ENCODE data around the gene APBA2. TPM values are rescaled to one million over a fixed set of nuclear protein-coding genes. Genes with fewer than 3 reads are reported as not detected.

The APBA2 gene
- total and polyA plus RNA-seq, 10 of the 15 experiments (the other 5 are each of a cell fraction or from before 2014, with no cell fraction given), result 0.06 to 0.26 (median 0.07) TPM; not detected in 7

DNA sequence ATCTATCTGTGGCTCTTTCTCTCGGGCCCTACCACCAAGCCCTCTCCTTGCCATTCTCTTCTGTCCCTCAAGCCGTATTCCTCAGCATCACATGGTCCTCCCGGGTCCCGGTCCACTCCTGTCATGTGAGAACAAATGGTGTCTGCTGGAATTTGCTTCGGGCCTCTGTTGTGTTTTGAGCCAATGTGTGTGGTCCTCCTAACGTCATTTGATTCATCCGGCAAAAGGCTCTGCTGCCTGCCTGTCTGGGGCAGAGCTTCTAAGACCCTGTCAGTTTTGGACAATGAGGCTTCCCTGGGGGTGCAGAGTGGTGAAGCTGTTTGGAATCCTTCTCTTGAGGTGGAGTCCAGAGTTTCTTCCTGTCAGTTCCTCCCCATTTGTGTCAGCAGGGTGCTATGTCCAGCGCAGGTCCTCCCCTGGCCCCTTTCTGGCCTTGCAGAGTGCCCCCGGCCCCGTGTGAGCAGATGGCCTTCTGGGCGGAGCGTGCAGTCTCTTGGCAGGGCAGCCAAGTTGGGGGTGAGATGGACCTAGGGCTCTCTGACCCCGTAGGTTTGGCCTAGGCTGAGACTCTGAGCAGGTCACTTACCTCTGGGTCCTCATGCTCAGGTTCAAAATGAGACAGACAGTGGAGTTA lies 93.6 kb downstream of the APBA2 start (continued):
- no peak for TF ChIP-seq E2F8 (IDR thresholded peaks at IDR 0.05; ENCODE audit: low read depth, partially characterized antibody)
- TF ChIP-seq, protein P1, sequence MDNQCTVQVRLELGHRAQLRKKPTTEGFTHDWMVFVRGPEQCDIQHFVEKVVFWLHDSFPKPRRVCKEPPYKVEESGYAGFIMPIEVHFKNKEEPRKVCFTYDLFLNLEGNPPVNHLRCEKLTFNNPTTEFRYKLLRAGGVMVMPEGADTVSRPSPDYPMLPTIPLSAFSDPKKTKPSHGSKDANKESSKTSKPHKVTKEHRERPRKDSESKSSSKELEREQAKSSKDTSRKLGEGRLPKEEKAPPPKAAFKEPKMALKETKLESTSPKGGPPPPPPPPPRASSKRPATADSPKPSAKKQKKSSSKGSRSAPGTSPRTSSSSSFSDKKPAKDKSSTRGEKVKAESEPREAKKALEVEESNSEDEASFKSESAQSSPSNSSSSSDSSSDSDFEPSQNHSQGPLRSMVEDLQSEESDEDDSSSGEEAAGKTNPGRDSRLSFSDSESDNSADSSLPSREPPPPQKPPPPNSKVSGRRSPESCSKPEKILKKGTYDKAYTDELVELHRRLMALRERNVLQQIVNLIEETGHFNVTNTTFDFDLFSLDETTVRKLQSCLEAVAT (IDR thresholded peaks at IDR 0.05), result no peak
- TF ChIP-seq MEF2B (IDR thresholded peaks at IDR 0.05; ENCODE audit: partially characterized antibody, poor library complexity, severe bottlenecking), result no peak
- no peak for TF ChIP-seq IRF4 (IDR thresholded peaks at IDR 0.05; ENCODE audit: low read depth, low read length)
- TF ChIP-seq SUPT20H (IDR thresholded peaks at IDR 0.05; ENCODE audit: borderline replicate concordance, control insufficient read depth, low read depth, low read length), result no peak
- TF ChIP-seq SREBF2 (IDR thresholded peaks at IDR 0.05; ENCODE audit: low read length), result no peak
- no peak for TF ChIP-seq JUNB (IDR thresholded peaks at IDR 0.05)
- no peak for TF ChIP-seq MYC (IDR thresholded peaks at IDR 0.05; ENCODE audit: insufficient read depth, insufficient read length, insufficient replicate concordance, low read length, severe bottlenecking)
- no peak for TF ChIP-seq SKIL (IDR thresholded peaks at IDR 0.05; ENCODE audit: low read depth, poor library complexity, severe bottlenecking)
